Endothelial cell (in vitro differentiated cells): Measurements from ENCODE around the gene NKAIN2. TPM values are rescaled to one million over a fixed set of nuclear protein-coding genes. Genes with fewer than 3 reads are reported as not detected.

ENCODE experiments used
- DNase-seq: peaks from one replicate; pipeline ENCODE4 v3.0.0; 2021; ENCODE audit warnings: low spot score
- H3K27ac Mint-ChIP-seq: one replicate; pipeline ENCODE4 v1.8.0; 2021; ENCODE audit warnings: mixed read lengths, inconsistent platforms; ENCODE audit not compliant: unreplicated experiment
- H3K27me3 Mint-ChIP-seq: one replicate; pipeline ENCODE4 v1.8.0; 2021; ENCODE audit warnings: mild to moderate bottlenecking, moderate library complexity, mixed read lengths, inconsistent platforms; ENCODE audit not compliant: unreplicated experiment
- H3K36me3 Mint-ChIP-seq: one replicate; pipeline ENCODE4 v1.8.0; 2021; ENCODE audit warnings: mild to moderate bottlenecking, low read depth, mixed read lengths, inconsistent platforms; ENCODE audit not compliant: unreplicated experiment
- H3K4me1 Mint-ChIP-seq: one replicate; pipeline ENCODE4 v1.8.0; 2021; ENCODE audit warnings: mild to moderate bottlenecking, mixed read lengths, inconsistent platforms; ENCODE audit not compliant: unreplicated experiment
- H3K4me3 Mint-ChIP-seq: one replicate; pipeline ENCODE4 v1.8.0; 2021; ENCODE audit warnings: mild to moderate bottlenecking, mixed read lengths, inconsistent platforms; ENCODE audit not compliant: unreplicated experiment
- H3K9me3 Mint-ChIP-seq: one replicate; pipeline ENCODE4 v1.8.0; 2021; ENCODE audit warnings: mixed read lengths, inconsistent platforms; ENCODE audit not compliant: unreplicated experiment
- CTCF ChIP-seq: fragments of 200-600 bp; sonication (generic); IDR thresholded peaks from one replicate; pipeline ENCODE4 v1.5.0; 2021; ENCODE audit warnings: antibody characterized with exemption; ENCODE audit not compliant: unreplicated experiment
- total RNA-seq: library from RNA; stranded (reverse); fragmentation: NEBNext Ultra II Directional; extraction: Animal tissue kit (Norgen Biotek cat#: 25700); gene quantifications from one replicate; pipeline ENCODE4 v1.2.1, GENCODE V29; 2021; ENCODE audit not compliant: unreplicated experiment

NKAIN2 gene
- total RNA-seq, 1 donor from 2014 or later, result 9.5 TPM

GRCh38 chr6:124797224-124797623, 993.6 kb downstream of the NKAIN2 start:
- Mint-ChIP-seq H3K36me3 (no peaks in the 10 kb centered on the region), H3K27me3 (no peaks in the 10 kb centered on the region), H3K27ac (no peak overlapping the region), H3K4me3 (no peak overlapping the region), H3K4me1 (peaks cover 6% of the 10 kb centered on the region), H3K9me3 (no peaks in the 10 kb centered on the region)
- TF ChIP-seq CTCF, result no peak
- DNase-seq, result no peak

- no peak for DNase-seq
- Mint-ChIP-seq H3K27me3 (no peaks in the 10 kb centered on the region), H3K4me3 (no peak overlapping the region), H3K9me3 (no peaks in the 10 kb centered on the region), H3K36me3 (no peaks in the 10 kb centered on the region), H3K27ac (no peak overlapping the region), H3K4me1 (peaks cover 6% of the 10 kb centered on the region)
- TF ChIP-seq CTCF, result no peak
Observed at GRCh38 chr6:124798942-124799496, 995.4 kb downstream of the NKAIN2 start.

GRCh38 chr6:124799638-124800037, 996.0 kb downstream of the NKAIN2 start:
- no peak for TF ChIP-seq CTCF
- H3K27ac Mint-ChIP-seq, result no peak overlapping the region
- no peaks in the 10 kb centered on the region for H3K9me3 Mint-ChIP-seq
- H3K4me1 Mint-ChIP-seq, result peaks cover 6% of the 10 kb centered on the region
- no peak for DNase-seq
- H3K4me3 Mint-ChIP-seq, result no peak overlapping the region
- H3K36me3 Mint-ChIP-seq, result peaks cover 3% of the 10 kb centered on the region
- peaks cover 2% of the 10 kb centered on the region for H3K27me3 Mint-ChIP-seq

- no peak for DNase-seq
- no peak for TF ChIP-seq CTCF
- Mint-ChIP-seq H3K4me3 (no peak overlapping the region), H3K27ac (peak overlapping the region; percentile 20), H3K4me1 (peaks cover 5% of the 10 kb centered on the region), H3K36me3 (peaks cover 3% of the 10 kb centered on the region), H3K9me3 (no peaks in the 10 kb centered on the region), H3K27me3 (peaks cover 2% of the 10 kb centered on the region)
Observed at GRCh38 chr6:124800222-124800621, 996.6 kb downstream of the NKAIN2 start.

- Mint-ChIP-seq H3K27ac (no peak overlapping the region), H3K4me1 (peaks cover 9% of the 10 kb centered on the region), H3K4me3 (no peak overlapping the region), H3K9me3 (no peaks in the 10 kb centered on the region), H3K27me3 (no peaks in the 10 kb centered on the region), H3K36me3 (no peaks in the 10 kb centered on the region)
- TF ChIP-seq CTCF, result no peak
- DNase-seq, result no peak
Observed at GRCh38 chr6:124812067-124812466, 1008.4 kb downstream of the NKAIN2 start.
